ENCODE results near the gene SFMBT2. TPM values are rescaled to one million over a fixed set of nuclear protein-coding genes. Genes with fewer than 3 reads are reported as not detected.

The SFMBT2 gene
- total RNA-seq, 1 donor from 2014 or later: 22.3 TPM

GRCh38 chr10:7173948-7174347 is 236.9 kb downstream of the SFMBT2 start:
- no peak for TF ChIP-seq CTCF (IDR thresholded peaks at IDR 0.05)
- no peak overlapping the region for H3K27ac ChIP-seq
- peaks cover 55% of the 10 kb centered on the region for H3K36me3 ChIP-seq
- no peaks in the 10 kb centered on the region for H3K9me3 ChIP-seq
- H3K4me1 ChIP-seq: no peaks in the 10 kb centered on the region
- H3K4me3 ChIP-seq: no peak overlapping the region
- DNase-seq (no peak), ATAC-seq (no peak)
- no peaks in the 10 kb centered on the region for H3K27me3 ChIP-seq (ENCODE audit: low read depth)
- intact Hi-C loops (cut with DNase I): no loop called here

- peaks cover 55% of the 10 kb centered on the region for H3K36me3 ChIP-seq
- H3K4me3 ChIP-seq: no peak overlapping the region
- DNase-seq: no peak
- intact Hi-C loops (cut with DNase I): no loop called here
- TF ChIP-seq CTCF (IDR thresholded peaks at IDR 0.05): no peak
- no peaks in the 10 kb centered on the region for H3K4me1 ChIP-seq
- H3K27ac ChIP-seq: no peak overlapping the region
- no peak for ATAC-seq
- no peaks in the 10 kb centered on the region for H3K27me3 ChIP-seq (ENCODE audit: low read depth)
- H3K9me3 ChIP-seq: no peaks in the 10 kb centered on the region
Observed at GRCh38 chr10:7171825-7172224, 239.0 kb downstream of the SFMBT2 start.

DNA sequence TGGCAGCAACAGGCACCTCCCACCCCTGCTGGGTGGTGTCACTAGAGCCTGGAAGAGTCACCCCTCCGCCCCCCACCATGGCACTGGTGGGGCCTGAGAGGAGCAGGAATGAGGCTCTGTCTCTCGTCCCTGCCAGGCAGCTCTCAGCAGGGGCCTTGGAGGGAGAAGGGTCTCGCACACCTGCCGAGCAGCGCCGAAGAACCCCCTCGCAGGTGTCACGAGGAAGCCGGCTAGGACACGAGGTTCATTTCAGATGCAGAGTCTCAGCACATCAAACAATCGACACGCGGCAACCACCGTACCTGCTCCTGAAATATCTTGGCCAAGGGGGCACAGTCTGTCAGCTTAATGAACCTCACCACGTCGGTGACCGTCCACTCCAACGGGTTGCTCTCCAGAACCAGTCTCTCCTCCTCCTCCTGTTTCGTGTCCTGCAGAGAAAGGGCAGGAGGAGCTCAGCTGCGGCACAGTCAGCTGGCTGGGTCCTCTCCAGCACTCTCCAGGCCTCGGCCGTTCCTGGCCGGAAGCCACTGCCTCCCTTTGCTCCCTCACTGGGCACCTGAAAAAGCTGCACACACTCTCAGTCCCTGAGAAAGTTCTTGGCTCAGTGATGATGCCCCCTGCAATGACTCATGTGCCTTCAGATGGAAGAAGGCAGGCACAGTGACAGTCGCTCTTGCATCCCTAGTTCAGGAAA is 240.1 kb downstream of the SFMBT2 start:
- peak in 1 of 2 donors; percentile 16 for ATAC-seq
- no peak for TF ChIP-seq CTCF (IDR thresholded peaks at IDR 0.05)
- H3K9me3 ChIP-seq: no peaks in the 10 kb centered on the region
- H3K27ac ChIP-seq: no peak overlapping the region
- H3K36me3 ChIP-seq: peaks cover 52% of the 10 kb centered on the region
- H3K4me1 ChIP-seq: no peaks in the 10 kb centered on the region
- intact Hi-C loops (cut with DNase I): no loop called here
- no peak for DNase-seq
- H3K27me3 ChIP-seq (ENCODE audit: low read depth): no peaks in the 10 kb centered on the region
- H3K4me3 ChIP-seq: no peak overlapping the region

DNA sequence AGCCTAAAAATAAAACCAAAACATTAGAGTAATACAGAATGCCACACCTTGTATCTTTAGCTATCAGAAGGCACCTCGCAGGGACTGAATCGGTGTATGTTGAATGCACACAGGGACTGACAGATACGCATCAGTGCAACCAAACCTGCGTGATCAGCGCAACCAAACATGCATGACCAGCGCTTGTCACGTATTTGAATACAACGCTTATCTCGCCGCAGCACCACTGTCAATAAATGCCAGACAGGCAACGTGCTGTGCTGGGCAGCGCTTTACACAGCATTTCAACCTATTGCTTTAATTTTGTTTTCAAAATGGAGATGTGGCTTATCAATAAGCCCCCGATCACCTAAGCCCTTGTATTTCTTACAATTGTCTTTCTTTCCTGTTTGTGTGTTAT is 242.4 kb downstream of the SFMBT2 start:
- intact Hi-C loops (cut with DNase I): no loop called here
- ATAC-seq: no peak
- no peaks in the 10 kb centered on the region for H3K9me3 ChIP-seq
- H3K4me3 ChIP-seq: no peak overlapping the region
- peaks cover 40% of the 10 kb centered on the region for H3K36me3 ChIP-seq
- TF ChIP-seq CTCF (IDR thresholded peaks at IDR 0.05): no peak
- H3K27ac ChIP-seq: no peak overlapping the region
- H3K4me1 ChIP-seq: no peaks in the 10 kb centered on the region
- no peaks in the 10 kb centered on the region for H3K27me3 ChIP-seq (ENCODE audit: low read depth)
- no peak for DNase-seq

DNA sequence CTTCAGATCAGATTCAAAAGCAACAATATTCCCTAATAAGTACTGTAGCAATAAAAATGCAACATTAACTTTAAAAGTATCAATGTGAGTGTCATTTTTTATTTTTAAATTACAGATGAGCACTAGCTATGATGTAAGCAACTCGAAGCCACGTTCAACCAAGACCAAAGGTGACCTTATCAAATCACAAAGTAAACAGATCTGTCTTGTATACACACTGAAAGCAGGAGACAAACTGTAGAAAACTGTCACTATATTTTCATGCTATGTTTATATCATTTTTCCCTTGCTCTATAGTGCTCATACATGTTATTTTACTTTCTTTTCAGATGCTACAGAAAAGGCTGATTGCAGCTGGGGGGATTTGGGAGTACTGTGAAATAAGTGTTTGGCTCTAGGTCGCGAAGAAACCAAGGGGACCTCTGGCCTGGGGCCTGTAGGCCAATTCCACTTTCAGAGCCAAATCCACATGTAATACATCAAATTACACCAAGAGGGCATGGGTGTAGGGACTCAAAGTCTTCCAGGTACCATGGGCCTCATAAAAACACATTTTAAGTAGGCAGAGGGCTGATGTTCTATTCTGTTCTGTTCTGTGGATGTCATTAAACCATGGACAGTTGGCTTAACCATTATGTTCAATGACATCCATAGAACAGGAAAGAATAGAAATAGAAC is 245.2 kb downstream of the SFMBT2 start:
- H3K27me3 ChIP-seq (ENCODE audit: low read depth): no peaks in the 10 kb centered on the region
- H3K4me1 ChIP-seq: no peaks in the 10 kb centered on the region
- DNase-seq: no peak
- H3K9me3 ChIP-seq: no peaks in the 10 kb centered on the region
- intact Hi-C loops (cut with DNase I): no loop called here
- H3K36me3 ChIP-seq: peaks cover 31% of the 10 kb centered on the region
- TF ChIP-seq CTCF (IDR thresholded peaks at IDR 0.05): no peak
- no peak for ATAC-seq
- no peak overlapping the region for H3K27ac ChIP-seq
- no peak overlapping the region for H3K4me3 ChIP-seq
